HUES6 (cell line): ENCODE data around the gene RALA.

Source experiments
- H3K27ac ChIP-seq: 2 replicates; pipeline ENCODE4 v1.7.0; 2013; ENCODE audit warnings: low read depth, mild to moderate bottlenecking, low read length, inconsistent platforms
- H3K27me3 ChIP-seq: 2 replicates; pipeline ENCODE4 v1.6.1; 2013; ENCODE audit warnings: low read length; ENCODE audit not compliant: control insufficient read depth, insufficient read depth
- H3K36me3 ChIP-seq: 2 replicates; pipeline ENCODE4 v1.6.1; 2013; ENCODE audit warnings: low read length; ENCODE audit not compliant: control insufficient read depth, insufficient read depth
- H3K4me1 ChIP-seq: 2 replicates; pipeline ENCODE4 v1.6.1; 2013; ENCODE audit warnings: low read length; ENCODE audit not compliant: control insufficient read depth, insufficient read depth
- H3K4me3 ChIP-seq: 2 replicates; pipeline ENCODE4 v1.5.1; 2013; ENCODE audit warnings: low read depth, low read length
- H3K9ac ChIP-seq: one replicate; pipeline ENCODE4 v1.6.1; 2013; ENCODE audit warnings: mild to moderate bottlenecking, low read length
- H3K9me3 ChIP-seq: 2 replicates; pipeline ENCODE4 v1.6.1; 2013; ENCODE audit warnings: low read depth, low read length; ENCODE audit not compliant: control insufficient read depth, insufficient read depth

RALA gene

DNA sequence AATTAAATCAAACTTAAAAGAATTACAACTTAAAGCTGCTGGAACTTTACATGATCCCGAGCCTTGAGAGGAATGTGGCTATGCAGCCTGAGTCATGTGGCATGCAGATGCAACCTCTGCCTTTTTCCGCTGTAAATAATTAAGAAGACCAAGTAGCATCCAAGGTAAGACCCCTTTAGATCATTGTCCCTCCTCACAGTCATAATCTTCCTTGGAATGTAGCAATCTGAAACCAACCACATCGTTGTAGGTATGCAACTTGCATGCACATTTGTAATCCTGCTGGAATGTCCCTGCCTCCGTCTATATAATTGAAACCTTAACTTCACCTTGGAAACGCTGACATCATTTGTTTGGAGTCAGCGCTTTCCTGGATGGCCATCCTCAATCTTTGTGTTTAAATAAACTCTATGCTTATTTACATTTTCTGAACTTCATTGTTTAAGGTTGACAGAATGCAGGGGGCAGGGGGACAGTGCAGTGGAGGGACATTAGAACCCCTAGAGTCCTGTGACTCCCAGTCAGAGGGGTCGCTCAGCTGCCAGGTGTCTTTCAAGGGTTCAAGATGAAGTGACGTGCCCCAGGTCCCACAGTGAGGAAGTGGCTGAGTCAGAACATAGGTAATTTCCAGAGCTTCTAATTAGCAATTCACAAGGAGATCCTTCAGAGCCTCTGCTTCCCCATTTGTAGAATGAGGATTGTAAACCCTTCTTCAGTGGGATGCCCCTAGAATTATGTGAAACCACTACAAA lies 110.7 kb downstream of the RALA start:
- Histone ChIP-seq H3K27me3 (peaks cover 17% of the 10 kb centered on the region), H3K36me3 (no peaks in the 10 kb centered on the region), H3K27ac (peak overlapping the region; percentile 69), H3K9ac (peak overlapping the region; percentile 72), H3K9me3 (no peaks in the 10 kb centered on the region), H3K4me1 (peaks cover 29% of the 10 kb centered on the region), H3K4me3 (peak overlapping the region; percentile 65)

DNA sequence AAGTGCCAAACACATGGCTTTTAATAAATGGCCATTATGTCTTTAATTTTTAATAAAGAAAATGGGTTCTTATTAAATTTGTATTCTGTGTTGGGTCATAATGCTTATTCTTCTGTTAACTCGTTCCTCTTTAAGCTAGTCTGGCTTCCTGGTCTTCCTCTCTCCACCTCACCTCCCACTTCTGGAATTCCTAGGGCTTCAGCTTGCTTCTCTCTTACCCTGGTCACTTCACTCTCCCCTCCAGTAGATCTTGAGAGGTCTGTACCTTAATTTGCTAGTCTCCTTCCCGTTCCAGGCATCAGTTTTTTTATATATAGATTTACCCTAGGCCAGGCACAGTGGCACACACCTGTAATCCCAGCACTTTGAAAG lies 111.2 kb downstream of the RALA start:
- H3K4me1 ChIP-seq, result peaks cover 29% of the 10 kb centered on the region
- no peaks in the 10 kb centered on the region for H3K9me3 ChIP-seq
- peak overlapping the region; percentile 72 for H3K9ac ChIP-seq
- peak overlapping the region; percentile 65 for H3K4me3 ChIP-seq
- H3K27me3 ChIP-seq, result peaks cover 17% of the 10 kb centered on the region
- no peak overlapping the region; the same call in 1 of the 2 replicates for H3K27ac ChIP-seq
- H3K36me3 ChIP-seq, result no peaks in the 10 kb centered on the region

DNA sequence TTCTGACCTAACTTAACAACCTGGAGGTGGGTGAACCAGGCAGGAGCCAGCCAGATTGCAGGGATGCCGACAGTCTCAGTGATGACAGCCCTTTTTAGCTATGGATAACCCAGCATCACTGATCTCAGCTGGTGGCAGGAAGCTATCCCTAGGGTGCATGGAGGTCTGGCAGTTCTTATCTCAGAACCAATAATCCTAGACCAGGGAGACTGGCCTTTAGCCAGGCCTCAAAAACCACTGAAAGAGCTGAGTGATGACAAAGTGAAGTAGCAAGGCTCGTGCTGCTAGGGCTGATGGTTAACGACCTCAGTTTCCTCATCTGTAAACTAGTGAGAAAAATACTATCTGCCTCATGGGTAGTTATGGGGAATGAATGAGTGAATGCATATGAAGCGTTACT lies 112.5 kb downstream of the RALA start:
- H3K9me3 ChIP-seq, result no peaks in the 10 kb centered on the region
- H3K9ac ChIP-seq, result no peak overlapping the region
- H3K27ac ChIP-seq, result peak overlapping the region; percentile 37; the same call in 1 of the 2 replicates
- H3K27me3 ChIP-seq, result peaks cover 17% of the 10 kb centered on the region
- H3K4me1 ChIP-seq, result peaks cover 29% of the 10 kb centered on the region
- H3K36me3 ChIP-seq, result no peaks in the 10 kb centered on the region
- peak overlapping the region; percentile 22; the same call in 1 of the 2 replicates for H3K4me3 ChIP-seq

DNA sequence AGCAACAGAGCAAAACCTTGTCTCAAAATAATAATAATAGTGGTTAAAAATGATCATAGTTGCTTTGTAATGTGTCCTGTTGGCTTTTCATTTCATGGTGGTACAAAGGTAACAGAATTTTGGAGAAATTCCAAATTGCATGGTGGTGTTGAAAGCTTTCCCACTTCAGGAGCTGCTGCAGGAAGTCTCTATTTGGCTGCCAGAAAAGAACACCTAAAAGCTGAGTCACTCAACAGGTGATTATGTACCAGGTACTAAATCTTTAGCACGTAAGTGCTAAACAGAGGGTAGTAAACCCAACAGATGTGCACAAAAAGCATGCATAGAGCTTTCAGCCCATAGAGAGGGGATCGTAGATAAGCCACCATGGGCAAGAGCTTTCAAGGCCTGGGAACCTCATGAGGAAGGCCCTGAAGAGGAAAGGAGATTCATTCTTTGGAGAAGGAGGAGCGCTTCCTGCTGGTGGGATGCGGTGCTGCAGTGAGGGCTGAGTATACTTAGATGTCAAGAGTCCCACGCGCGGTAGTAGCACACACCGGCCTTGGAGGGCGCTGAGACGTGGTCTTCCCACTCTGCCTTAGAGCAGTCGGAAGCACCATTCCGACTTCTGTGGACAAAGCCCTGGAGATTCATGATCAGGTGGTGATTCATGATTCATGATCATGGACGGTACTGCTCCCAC lies 118.7 kb downstream of the RALA start:
- H3K36me3 ChIP-seq, result no peaks in the 10 kb centered on the region
- H3K9me3 ChIP-seq, result no peaks in the 10 kb centered on the region
- peaks cover 10% of the 10 kb centered on the region; the same call in 1 of the 2 replicates for H3K4me1 ChIP-seq
- H3K27ac ChIP-seq, result no peak overlapping the region
- no peak overlapping the region for H3K9ac ChIP-seq
- no peak overlapping the region for H3K4me3 ChIP-seq
- H3K27me3 ChIP-seq, result no peaks in the 10 kb centered on the region

DNA sequence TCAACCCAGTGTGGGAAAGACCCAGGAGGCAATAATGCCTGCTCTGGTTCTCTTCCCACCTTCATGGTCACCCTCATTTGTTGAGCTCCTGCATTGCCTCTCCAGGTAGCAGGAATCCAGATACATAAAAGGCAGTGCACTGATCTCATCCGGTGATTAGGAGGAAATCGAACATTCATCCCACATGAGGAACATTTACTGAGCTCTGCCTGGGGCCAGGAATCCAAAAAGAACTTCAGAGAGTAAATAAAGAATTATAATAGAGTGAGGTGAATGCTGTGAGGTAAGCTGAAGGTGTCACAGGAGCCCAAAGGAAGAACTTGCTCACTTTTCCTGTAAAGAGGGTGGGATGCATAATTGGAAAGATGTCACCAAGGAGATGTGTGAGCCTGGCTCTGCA lies 121.2 kb downstream of the RALA start:
- Histone ChIP-seq H3K27ac (no peak overlapping the region), H3K9me3 (no peaks in the 10 kb centered on the region), H3K4me3 (no peak overlapping the region), H3K36me3 (no peaks in the 10 kb centered on the region), H3K27me3 (no peaks in the 10 kb centered on the region), H3K9ac (no peak overlapping the region), H3K4me1 (peaks cover 15% of the 10 kb centered on the region)

DNA sequence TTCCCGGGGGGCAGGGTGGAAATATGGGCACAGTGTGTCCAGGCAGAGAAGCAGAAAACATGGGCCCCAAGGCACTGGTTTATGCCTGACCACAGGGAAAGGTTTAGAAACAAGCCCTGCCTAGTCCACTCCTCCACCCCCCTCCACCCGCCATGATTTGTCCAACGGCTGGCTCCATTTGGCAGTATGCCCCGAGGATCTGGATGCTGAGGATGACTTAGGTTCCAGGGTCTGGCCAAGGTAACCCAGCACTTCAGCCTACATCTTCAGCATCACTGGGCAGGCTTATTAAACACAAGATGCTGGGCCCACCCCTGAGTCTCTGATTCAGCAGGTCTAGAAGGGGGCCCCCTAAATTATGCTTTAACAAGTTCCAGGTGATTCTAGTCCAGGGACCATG lies 121.9 kb downstream of the RALA start:
- H3K27me3 ChIP-seq, result no peaks in the 10 kb centered on the region
- H3K27ac ChIP-seq, result no peak overlapping the region
- H3K4me3 ChIP-seq, result no peak overlapping the region
- no peaks in the 10 kb centered on the region for H3K9me3 ChIP-seq
- H3K4me1 ChIP-seq, result peaks cover 21% of the 10 kb centered on the region
- no peaks in the 10 kb centered on the region for H3K36me3 ChIP-seq
- H3K9ac ChIP-seq, result no peak overlapping the region

DNA sequence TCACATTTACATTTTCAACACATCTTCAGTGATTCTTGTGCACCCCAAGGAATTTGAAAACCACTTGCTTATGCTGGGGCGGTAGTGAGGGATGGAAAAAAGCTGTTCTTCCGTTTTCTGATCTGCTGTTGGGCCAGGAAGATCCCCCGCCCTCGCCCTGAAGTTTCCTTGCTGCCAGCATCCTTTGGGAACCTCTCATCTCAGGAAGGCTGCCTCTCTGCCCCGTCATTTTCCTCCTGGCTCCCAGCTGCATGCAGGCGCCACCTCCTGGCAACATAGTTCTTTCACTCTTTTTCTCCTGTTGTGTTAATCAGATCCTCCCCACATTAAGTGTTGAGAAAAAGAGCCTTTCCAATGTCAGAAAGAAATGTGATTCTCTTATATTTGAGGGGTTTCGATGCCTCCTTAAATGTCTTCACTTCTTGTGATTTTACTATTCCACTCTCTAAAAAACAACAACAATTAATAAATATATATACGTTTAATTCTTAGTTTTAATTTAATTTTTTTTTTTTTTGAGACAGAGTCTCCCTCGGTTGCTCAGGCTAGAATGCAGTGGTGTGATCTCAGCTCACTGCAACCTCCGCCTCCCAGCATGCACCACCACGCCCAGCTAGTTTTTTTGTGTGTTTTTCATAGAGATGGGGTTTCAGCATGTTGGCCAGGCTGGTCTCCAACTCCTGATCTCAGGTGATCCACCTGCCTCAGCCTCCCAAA lies 122.9 kb downstream of the RALA start:
- Histone ChIP-seq H3K27me3 (no peaks in the 10 kb centered on the region), H3K4me3 (no peak overlapping the region), H3K4me1 (peaks cover 21% of the 10 kb centered on the region), H3K27ac (no peak overlapping the region), H3K36me3 (no peaks in the 10 kb centered on the region), H3K9ac (no peak overlapping the region), H3K9me3 (no peaks in the 10 kb centered on the region)

DNA sequence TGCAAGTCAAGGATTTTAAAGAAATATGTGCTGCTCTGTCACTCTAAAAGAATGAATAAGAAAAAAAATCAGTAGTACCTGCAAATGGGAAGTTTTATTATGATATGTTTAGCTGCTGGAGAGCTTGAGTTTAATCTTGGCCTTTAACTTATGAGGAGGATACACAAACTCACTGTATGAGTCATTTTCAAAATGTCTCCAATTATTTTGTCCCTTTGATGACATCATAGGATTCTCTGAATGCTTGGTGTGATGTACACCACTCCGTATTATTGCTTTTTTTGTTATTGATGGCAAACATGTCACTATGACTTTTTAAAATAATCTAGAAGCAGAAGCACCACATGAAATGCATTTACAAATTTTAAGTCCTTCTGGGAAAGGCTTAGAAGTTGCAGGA lies 125.8 kb downstream of the RALA start:
- Histone ChIP-seq H3K9me3 (peaks cover 4% of the 10 kb centered on the region; the same call in 1 of the 2 replicates), H3K27me3 (no peaks in the 10 kb centered on the region), H3K36me3 (no peaks in the 10 kb centered on the region), H3K4me3 (no peak overlapping the region), H3K27ac (no peak overlapping the region), H3K9ac (no peak overlapping the region), H3K4me1 (peaks cover 28% of the 10 kb centered on the region)

DNA sequence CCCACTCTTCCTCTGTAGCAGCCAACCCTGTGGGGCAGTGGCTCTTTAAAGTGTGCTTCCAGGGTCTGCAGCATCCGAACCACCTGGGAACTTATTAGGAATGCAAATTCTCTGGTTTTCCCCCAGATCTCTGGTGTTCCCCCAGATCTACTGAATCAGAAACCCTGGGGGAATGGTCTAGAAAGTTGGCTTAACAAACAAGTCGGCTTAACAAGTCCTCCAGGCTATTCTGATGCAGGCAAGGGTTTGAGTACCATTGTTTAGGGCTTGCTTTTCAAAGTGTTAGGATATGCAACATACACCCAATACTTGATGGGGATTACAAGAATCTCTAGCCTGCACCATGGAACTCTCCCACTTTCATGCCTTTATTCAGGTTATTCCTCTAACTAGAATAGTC lies 126.3 kb downstream of the RALA start:
- Histone ChIP-seq H3K27ac (no peak overlapping the region), H3K9ac (no peak overlapping the region), H3K9me3 (peaks cover 4% of the 10 kb centered on the region; the same call in 1 of the 2 replicates), H3K4me3 (no peak overlapping the region), H3K27me3 (no peaks in the 10 kb centered on the region), H3K4me1 (peaks cover 31% of the 10 kb centered on the region), H3K36me3 (no peaks in the 10 kb centered on the region)

DNA sequence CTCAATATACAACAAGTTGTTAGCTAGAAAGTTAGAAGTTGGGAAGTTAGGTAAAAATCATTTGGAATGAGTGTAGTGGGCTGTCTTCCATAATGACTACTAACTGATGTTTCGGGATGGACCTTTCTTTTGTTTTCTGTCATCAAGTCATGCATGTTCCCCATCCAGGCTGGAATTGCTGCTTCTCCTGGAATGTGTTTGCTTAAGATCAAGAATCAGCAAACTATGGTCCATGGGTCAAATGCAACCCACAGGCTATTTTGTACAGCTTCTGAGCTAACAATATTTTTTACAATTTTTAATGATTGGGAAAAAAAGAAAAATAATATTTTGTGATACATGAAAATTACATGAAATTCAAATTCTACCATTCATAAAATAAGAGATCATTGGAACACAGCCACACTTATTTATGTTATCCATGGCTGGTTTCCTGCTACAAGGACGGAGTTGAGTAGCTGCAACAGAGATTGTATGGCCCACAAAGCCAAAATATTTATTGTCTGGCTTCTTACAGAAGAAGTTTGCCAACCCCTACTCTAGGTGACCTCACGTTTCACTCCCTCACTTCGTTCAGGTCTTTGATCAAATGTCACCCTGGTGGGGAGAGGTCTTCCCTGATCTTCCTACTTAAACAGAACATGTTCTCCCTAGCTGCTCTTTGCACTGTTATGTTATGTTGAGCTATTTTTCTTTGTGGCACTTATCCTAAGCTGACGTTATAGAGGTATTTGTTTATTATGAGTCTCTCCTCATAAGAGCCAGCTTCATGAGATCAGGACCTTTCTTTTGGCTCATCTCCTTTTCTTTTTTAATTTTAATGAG lies 127.1 kb downstream of the RALA start:
- Histone ChIP-seq H3K9ac (no peak overlapping the region), H3K4me3 (no peak overlapping the region), H3K27me3 (no peaks in the 10 kb centered on the region), H3K36me3 (no peaks in the 10 kb centered on the region), H3K27ac (no peak overlapping the region), H3K4me1 (peaks cover 28% of the 10 kb centered on the region), H3K9me3 (peaks cover 4% of the 10 kb centered on the region; the same call in 1 of the 2 replicates)
